Lung (tissue), 12 donors: ENCODE measurements around the gene DNAL4. TPM values are rescaled to one million over a fixed set of nuclear protein-coding genes. Genes with fewer than 3 reads are reported as not detected.

Experiments used
- ATAC-seq: fragments of 200-7000 bp; cut with Tn5 transposase; one replicate; pipeline ENCODE4 v1.9.1; 2020; ENCODE audit warnings: moderate number of reproducible peaks; ENCODE audit not compliant: insufficient read depth, low FRiP score
- DNase-seq, 3 donors: peaks; one replicate each; pipeline ENCODE4 v3.0.0-alpha.2; 2013 to 2017
- H3K27ac ChIP-seq, 2 donors: one replicate each; pipeline ENCODE4 v1.5.1; 2013; ENCODE audit warnings: mild to moderate bottlenecking in 2 of 2, moderate library complexity in 2 of 2, control low read depth in 1 of 2, inconsistent platforms in 1 of 2, low read depth in 1 of 2, low read length in 1 of 2
- H3K27me3 ChIP-seq, 3 donors: one replicate each; pipeline ENCODE4 v1.5.1; 2013; ENCODE audit warnings: low read length in 2 of 3; ENCODE audit not compliant: control insufficient read depth in 3 of 3, insufficient read depth in 3 of 3
- H3K36me3 ChIP-seq, 4 donors: one replicate each; pipeline ENCODE4 v1.5.1; 2013; ENCODE audit warnings: low read length in 4 of 4, mild to moderate bottlenecking in 1 of 4, moderate library complexity in 1 of 4; ENCODE audit not compliant: control insufficient read depth in 4 of 4, insufficient read depth in 4 of 4
- H3K4me1 ChIP-seq, 5 donors: one replicate each; pipeline ENCODE4 v1.5.1; 2013; ENCODE audit warnings: low read length in 5 of 5, mild to moderate bottlenecking in 2 of 5, moderate library complexity in 1 of 5; ENCODE audit not compliant: control insufficient read depth in 5 of 5, insufficient read depth in 5 of 5
- H3K4me3 ChIP-seq: one replicate; pipeline ENCODE4 v1.5.1; 2013; ENCODE audit warnings: mild to moderate bottlenecking, control low read depth, moderate library complexity
- H3K9ac ChIP-seq, 2 donors: one replicate each; pipeline ENCODE4 v1.5.1; 2013; ENCODE audit warnings: low read length in 2 of 2, control low read depth in 1 of 2; ENCODE audit not compliant: insufficient read depth in 1 of 2
- H3K9me3 ChIP-seq, 4 donors: one replicate each; pipeline ENCODE4 v1.5.1; 2013; ENCODE audit warnings: low read length in 3 of 4, mild to moderate bottlenecking in 1 of 4, moderate library complexity in 1 of 4; ENCODE audit not compliant: control insufficient read depth in 4 of 4, insufficient read depth in 3 of 4
- WGBS, 2 donors: extraction: QIAGEN DNeasy Blood & Tissue Kit; methylation state at CpG; one replicate each; pipeline ENCODE4 v1.1.7; 2013; 5-methylcytosine and 5-hydroxymethylcytosine counted together
- polyA plus RNA-seq, 2 donors: library from polyadenylated mRNA; stranded (reverse); fragments of 200-250 nt; gene quantifications; one replicate each; pipeline ENCODE4 v1.2.1, GENCODE V29; 2013
- total RNA-seq, 2 donors: library from RNA; depleted of rRNA in 1 of 2; stranded (reverse); fragments of >200 nt in 1 of 2; gene quantifications; one replicate each; pipeline ENCODE4 v1.2.1, GENCODE V29; 2014 to 2021
- TF ChIP-seq, protein P1 (sequence below): IDR thresholded peaks from 2 replicates; pipeline ENCODE4 v1.5.1; 2012; ENCODE audit warnings: mild to moderate bottlenecking; ENCODE audit errors: control extremely low read depth, extremely low read depth
- donor health status: control.
- donor health status: control.
- donor health status: Bipolar disorder and iron deficiency.
- donor health status: healthy.
- donor health status: DM: yes; HTN: yes; CAD: no.

DNAL4 gene
- total and polyA plus RNA-seq, 4 donors = 22.2 to 29.0 (median 26.3) TPM

- Histone ChIP-seq H3K4me1 (peaks cover 0 to 24% (median 5%) of the 10 kb centered on the region in 5 donors), H3K27me3 (no peaks in the 10 kb centered on the region), H3K36me3 (no peaks in the 10 kb centered on the region), H3K27ac (no peak overlapping the region), H3K9me3 (no peaks in the 10 kb centered on the region), H3K4me3 (no peak overlapping the region), H3K9ac (no peak overlapping the region)
- 81 to 86% methylated on average over 16 of the region's 16 CpGs for WGBS, 2 donors
- DNase-seq = no peak
- TF ChIP-seq, protein P1, sequence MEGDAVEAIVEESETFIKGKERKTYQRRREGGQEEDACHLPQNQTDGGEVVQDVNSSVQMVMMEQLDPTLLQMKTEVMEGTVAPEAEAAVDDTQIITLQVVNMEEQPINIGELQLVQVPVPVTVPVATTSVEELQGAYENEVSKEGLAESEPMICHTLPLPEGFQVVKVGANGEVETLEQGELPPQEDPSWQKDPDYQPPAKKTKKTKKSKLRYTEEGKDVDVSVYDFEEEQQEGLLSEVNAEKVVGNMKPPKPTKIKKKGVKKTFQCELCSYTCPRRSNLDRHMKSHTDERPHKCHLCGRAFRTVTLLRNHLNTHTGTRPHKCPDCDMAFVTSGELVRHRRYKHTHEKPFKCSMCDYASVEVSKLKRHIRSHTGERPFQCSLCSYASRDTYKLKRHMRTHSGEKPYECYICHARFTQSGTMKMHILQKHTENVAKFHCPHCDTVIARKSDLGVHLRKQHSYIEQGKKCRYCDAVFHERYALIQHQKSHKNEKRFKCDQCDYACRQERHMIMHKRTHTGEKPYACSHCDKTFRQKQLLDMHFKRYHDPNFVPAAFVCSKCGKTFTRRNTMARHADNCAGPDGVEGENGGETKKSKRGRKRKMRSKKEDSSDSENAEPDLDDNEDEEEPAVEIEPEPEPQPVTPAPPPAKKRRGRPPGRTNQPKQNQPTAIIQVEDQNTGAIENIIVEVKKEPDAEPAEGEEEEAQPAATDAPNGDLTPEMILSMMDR = no peak
- no peak for ATAC-seq
Measured at GRCh38 chr22:38758276-38758945, 35.5 kb downstream of the DNAL4 start.

DNA sequence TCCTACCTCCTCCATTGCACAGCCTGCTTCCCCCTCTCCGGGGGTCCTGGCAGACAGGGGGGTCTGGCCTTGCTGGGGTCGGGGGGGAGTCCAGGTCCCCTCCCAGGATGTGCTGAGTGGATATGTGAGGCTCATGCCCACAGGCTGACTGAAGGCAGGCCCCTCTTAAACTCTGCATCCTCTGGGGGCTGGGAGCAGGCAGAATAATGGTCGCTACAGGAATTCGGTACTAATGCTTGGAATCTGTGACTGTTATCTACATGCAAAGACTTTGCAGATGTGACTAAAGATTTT lies 36.5 kb downstream of the DNAL4 start:
- no peaks in the 10 kb centered on the region for H3K27me3 ChIP-seq
- H3K9ac ChIP-seq = no peak overlapping the region
- WGBS, 2 donors = 57 to 67% methylated on average over 4 of the region's 4 CpGs
- H3K4me3 ChIP-seq = no peak overlapping the region
- peaks cover 0 to 19% (median 5%) of the 10 kb centered on the region in 5 donors for H3K4me1 ChIP-seq
- no peak for ATAC-seq
- peaks cover 0 to 3% (median 1%) of the 10 kb centered on the region in 4 donors for H3K36me3 ChIP-seq
- no peaks in the 10 kb centered on the region for H3K9me3 ChIP-seq
- TF ChIP-seq, protein P1 = no peak
- no peak for DNase-seq
- peak overlapping the region in 1 of 2 donors; percentile 10 for H3K27ac ChIP-seq

DNA sequence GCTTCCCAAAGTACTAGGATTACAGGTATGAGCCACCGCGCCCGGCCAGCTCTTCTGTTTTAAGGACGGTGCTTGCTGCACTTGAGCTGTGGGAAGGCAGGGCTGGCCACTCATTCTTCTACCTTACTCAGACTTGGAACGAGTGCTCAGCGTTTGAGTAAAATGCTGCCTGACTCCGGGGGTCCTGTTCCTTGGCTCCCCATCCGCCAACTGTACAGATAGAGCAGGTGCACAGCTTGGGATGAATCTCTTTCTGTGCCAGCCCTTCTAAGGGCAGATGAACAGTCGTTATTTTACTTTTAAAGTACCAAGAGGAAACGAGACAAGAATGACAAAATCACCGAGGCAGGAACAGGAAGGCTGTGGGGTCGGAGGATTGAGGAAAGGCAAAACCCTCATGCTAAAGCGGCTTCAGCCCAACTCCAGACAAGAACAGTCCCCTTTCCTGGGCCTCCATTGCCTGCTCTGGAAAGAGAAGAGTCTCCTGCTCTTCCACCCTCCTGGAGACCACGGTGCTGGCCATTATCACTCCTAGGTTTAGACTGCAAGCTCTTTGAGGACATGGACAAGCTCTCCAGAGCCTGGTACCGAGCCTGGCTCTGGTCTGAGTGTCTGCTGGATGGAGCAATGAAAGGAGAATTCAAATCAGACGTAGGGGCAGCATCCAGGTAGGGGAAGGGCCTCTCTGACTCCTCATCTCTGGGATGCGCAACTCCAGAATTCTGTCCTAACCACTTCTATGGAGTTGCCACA lies 37.1 kb downstream of the DNAL4 start:
- no peak for DNase-seq
- Histone ChIP-seq H3K9ac (peak overlapping the region in 1 of 2 donors; percentile 25), H3K4me3 (no peak overlapping the region), H3K36me3 (peaks cover 0 to 8% (median 6%) of the 10 kb centered on the region in 4 donors), H3K9me3 (no peaks in the 10 kb centered on the region), H3K27me3 (no peaks in the 10 kb centered on the region), H3K27ac (peak overlapping the region in 1 of 2 donors; percentile 69), H3K4me1 (peaks cover 0 to 18% (median 5%) of the 10 kb centered on the region in 5 donors)
- TF ChIP-seq, protein P1 = no peak
- ATAC-seq = no peak
- WGBS, 2 donors = 20 to 31% methylated on average over 17 of the region's 17 CpGs
